Cortex of kidney (tissue), 1 donor: ENCODE results near the gene GNAO1.

ENCODE experiments used
- DNase-seq: peaks from one replicate; lab custom pipeline; 2025; lab: John Stamatoyannopoulos, UW

Gene GNAO1

GRCh38 chr16:56198006-56198754 is 6.9 kb downstream of the GNAO1 start:
- no peak for DNase-seq

- DNase-seq: no peak
Observed at GRCh38 chr16:56198755-56199114, 7.4 kb downstream of the GNAO1 start.

GRCh38 chr16:56199164-56199563 is 7.9 kb downstream of the GNAO1 start:
- no peak for DNase-seq

- DNase-seq: no peak
Observed at GRCh38 chr16:56201030-56201429, 9.7 kb downstream of the GNAO1 start.

- DNase-seq: no peak
Observed at GRCh38 chr16:56202036-56202435, 10.7 kb downstream of the GNAO1 start.

- no peak for DNase-seq
Observed at GRCh38 chr16:56203052-56203451, 11.8 kb downstream of the GNAO1 start.

GRCh38 chr16:56204816-56205215 is 13.5 kb downstream of the GNAO1 start:
- no peak for DNase-seq

- no peak for DNase-seq
Observed at GRCh38 chr16:56206951-56207350, 15.7 kb downstream of the GNAO1 start.

- no peak for DNase-seq
Observed at GRCh38 chr16:56207421-56207820, 16.1 kb downstream of the GNAO1 start.

GRCh38 chr16:56211435-56211981 is 20.2 kb downstream of the GNAO1 start:
- DNase-seq: no peak

- no peak for DNase-seq
Observed at GRCh38 chr16:56212144-56212543, 20.9 kb downstream of the GNAO1 start.

- DNase-seq: no peak
Observed at GRCh38 chr16:56221995-56222394, 30.7 kb downstream of the GNAO1 start.

- DNase-seq: no peak
Observed at GRCh38 chr16:56222474-56222997, 31.2 kb downstream of the GNAO1 start.

GRCh38 chr16:56225017-56225742 is 33.9 kb downstream of the GNAO1 start:
- DNase-seq: no peak

- no peak for DNase-seq
Observed at GRCh38 chr16:56226187-56226586, 34.9 kb downstream of the GNAO1 start.

GRCh38 chr16:56226845-56227525 is 35.7 kb downstream of the GNAO1 start:
- no peak for DNase-seq

GRCh38 chr16:56227936-56228335 is 36.6 kb downstream of the GNAO1 start:
- DNase-seq: no peak

- no peak for DNase-seq
Observed at GRCh38 chr16:56228476-56228875, 37.2 kb downstream of the GNAO1 start.

GRCh38 chr16:56233795-56234566 is 42.7 kb downstream of the GNAO1 start:
- DNase-seq: no peak

- no peak for DNase-seq
Observed at GRCh38 chr16:56234737-56235136, 43.4 kb downstream of the GNAO1 start.

GRCh38 chr16:56237451-56237930 is 46.2 kb downstream of the GNAO1 start:
- no peak for DNase-seq

GRCh38 chr16:56238188-56238587 is 46.9 kb downstream of the GNAO1 start:
- DNase-seq: no peak
